ENCODE data around the gene AIRE.

- TF ChIP-seq CTCF (IDR thresholded peaks at IDR 0.05) (peak in 5 of 7 experiments; percentile 53 to 83 (median 76)), POLR2A (IDR thresholded peaks at IDR 0.05) (no peak)
Observed at GRCh38 chr21:44297525-44298290, 12.0 kb downstream of the AIRE start.
